SK-N-SH treated with all-trans-retinoic acid at 6 μM for 48 hours (cell line): ENCODE data around the gene KIF12.

ENCODE experiments used
- ATAC-seq: fragments of 200-7000 bp; cut with Tn5 transposase; 3 replicates; pipeline ENCODE4 v1.9.1; 2020; ENCODE audit warnings: mild to moderate bottlenecking, moderate library complexity
- ARNTL ChIP-seq: fragments of 450-650 bp; formaldehyde crosslinking; IDR thresholded peaks from 2 replicates; pipeline ENCODE4 v1.5.0; 2020; ENCODE audit warnings: low read depth, mild to moderate bottlenecking, moderate library complexity, borderline replicate concordance
- CSDC2 ChIP-seq: fragments of 250-450 bp; sonication (Bioruptor Pico); IDR thresholded peaks from 2 replicates; pipeline ENCODE4 v1.5.0; 2020; ENCODE audit warnings: mild to moderate bottlenecking, moderate library complexity
- ISL1 ChIP-seq: fragments of 250-450 bp; sonication (Bioruptor Pico); IDR thresholded peaks from 2 replicates; pipeline ENCODE4 v2.1.2; 2022; ENCODE audit warnings: mild to moderate bottlenecking, moderate library complexity
- OSR1 ChIP-seq: fragments of 250-450 bp; sonication (Bioruptor Pico); IDR thresholded peaks from 2 replicates; pipeline ENCODE4 v1.8.0; 2022; ENCODE audit warnings: moderate library complexity, mild to moderate bottlenecking, inconsistent platforms
- PPARA ChIP-seq: fragments of 250-450 bp; sonication (Bioruptor Pico); IDR thresholded peaks from 2 replicates; pipeline ENCODE4 v1.5.0; 2020; ENCODE audit warnings: mild to moderate bottlenecking, borderline replicate concordance
- SNAI2 ChIP-seq: fragments of 250-450 bp; sonication (Bioruptor Pico); IDR thresholded peaks from 2 replicates; pipeline ENCODE4 v1.5.0; 2020; ENCODE audit warnings: mild to moderate bottlenecking, moderate library complexity
- TCF4 ChIP-seq: fragments of 250-450 bp; sonication (Bioruptor Pico); IDR thresholded peaks from 2 replicates; pipeline ENCODE4 v1.8.0; 2021; ENCODE audit warnings: mild to moderate bottlenecking, moderate library complexity, borderline replicate concordance
- ZC3H10 ChIP-seq: fragments of 250-450 bp; sonication (Bioruptor Pico); IDR thresholded peaks from 2 replicates; pipeline ENCODE4 v1.5.1; 2021; ENCODE audit warnings: mild to moderate bottlenecking, moderate library complexity
- ZFP3 ChIP-seq: fragments of 250-450 bp; sonication (Bioruptor Pico); IDR thresholded peaks from 2 replicates; pipeline ENCODE4 v1.5.0; 2020; ENCODE audit warnings: mild to moderate bottlenecking, moderate library complexity
- ZFP30 ChIP-seq: fragments of 450-650 bp; formaldehyde crosslinking; IDR thresholded peaks from 2 replicates; pipeline ENCODE4 v1.5.0; 2022; ENCODE audit warnings: mild to moderate bottlenecking, moderate library complexity
- ZNF70 ChIP-seq: fragments of 450-650 bp; formaldehyde crosslinking; IDR thresholded peaks from 2 replicates; pipeline ENCODE4 v1.5.0; 2020; ENCODE audit warnings: mild to moderate bottlenecking, moderate library complexity
- ZNF8 ChIP-seq: fragments of 450-650 bp; formaldehyde crosslinking; IDR thresholded peaks from 2 replicates; pipeline ENCODE4 v1.5.0; 2020; ENCODE audit warnings: mild to moderate bottlenecking, moderate library complexity
- TF ChIP-seq, protein P1 (sequence below): fragments of 250-450 bp; sonication (Bioruptor Pico); IDR thresholded peaks from 2 replicates; pipeline ENCODE4 v1.5.1; 2021; ENCODE audit warnings: mild to moderate bottlenecking, moderate library complexity
- TF ChIP-seq, protein P2 (sequence below): fragments of 250-450 bp; sonication (Bioruptor Pico); IDR thresholded peaks from 2 replicates; pipeline ENCODE4 v1.5.1; 2020; ENCODE audit warnings: low read depth, mild to moderate bottlenecking, moderate library complexity
- TF ChIP-seq, protein P3 (sequence below): fragments of 250-450 bp; sonication (Bioruptor Pico); IDR thresholded peaks from 2 replicates; pipeline ENCODE4 v1.5.0; 2020; ENCODE audit warnings: mild to moderate bottlenecking, moderate library complexity
- TF ChIP-seq, protein P4 (sequence below): fragments of 250-450 bp; sonication (Bioruptor Pico); IDR thresholded peaks from 2 replicates; pipeline ENCODE4 v1.8.0; 2021; ENCODE audit warnings: low read depth, mild to moderate bottlenecking, moderate library complexity, borderline replicate concordance
- TF ChIP-seq, protein P5 (sequence below): fragments of 250-450 bp; sonication (Bioruptor Pico); IDR thresholded peaks from 2 replicates; pipeline ENCODE4 v1.8.0; 2020; ENCODE audit warnings: mild to moderate bottlenecking, moderate library complexity, borderline replicate concordance

The KIF12 gene

DNA sequence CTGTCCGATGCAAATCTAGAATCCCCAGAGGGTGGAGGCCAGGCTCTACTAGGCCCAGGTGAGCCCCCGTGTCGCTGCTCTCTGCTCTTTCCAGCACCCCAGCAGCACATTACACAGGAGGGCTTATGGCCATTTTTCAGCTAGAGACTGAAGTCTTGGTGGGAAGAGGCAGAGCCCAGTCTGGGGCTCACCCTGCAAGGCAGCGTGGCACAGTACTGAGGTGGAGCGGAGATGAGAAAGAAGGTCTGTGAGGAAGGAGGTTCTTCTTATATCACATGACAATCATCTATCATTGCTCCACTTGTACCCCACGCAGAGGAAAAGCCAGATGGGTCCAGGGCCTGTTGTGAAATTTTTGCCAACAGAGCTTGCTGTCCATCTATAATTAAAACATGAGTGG, 10.0 kb upstream of the KIF12 start:
- no peak for ATAC-seq
- TF ChIP-seq, protein P1, sequence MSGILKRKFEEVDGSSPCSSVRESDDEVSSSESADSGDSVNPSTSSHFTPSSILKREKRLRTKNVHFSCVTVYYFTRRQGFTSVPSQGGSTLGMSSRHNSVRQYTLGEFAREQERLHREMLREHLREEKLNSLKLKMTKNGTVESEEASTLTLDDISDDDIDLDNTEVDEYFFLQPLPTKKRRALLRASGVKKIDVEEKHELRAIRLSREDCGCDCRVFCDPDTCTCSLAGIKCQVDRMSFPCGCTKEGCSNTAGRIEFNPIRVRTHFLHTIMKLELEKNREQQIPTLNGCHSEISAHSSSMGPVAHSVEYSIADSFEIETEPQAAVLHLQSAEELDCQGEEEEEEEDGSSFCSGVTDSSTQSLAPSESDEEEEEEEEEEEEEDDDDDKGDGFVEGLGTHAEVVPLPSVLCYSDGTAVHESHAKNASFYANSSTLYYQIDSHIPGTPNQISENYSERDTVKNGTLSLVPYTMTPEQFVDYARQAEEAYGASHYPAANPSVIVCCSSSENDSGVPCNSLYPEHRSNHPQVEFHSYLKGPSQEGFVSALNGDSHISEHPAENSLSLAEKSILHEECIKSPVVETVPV (CRISPR knock-in tag): no peak
- TF ChIP-seq OSR1 (CRISPR knock-in tag) (no peak), ZFP3 (CRISPR knock-in tag) (no peak), ZNF70 (no peak), TCF4 (CRISPR knock-in tag) (no peak), PPARA (CRISPR knock-in tag) (no peak), ARNTL (no peak), ISL1 (CRISPR knock-in tag) (no peak), ZFP30 (CRISPR knock-in tag) (no peak), SNAI2 (CRISPR knock-in tag) (no peak), ZNF8 (CRISPR knock-in tag) (no peak)
- TF ChIP-seq, protein P2, sequence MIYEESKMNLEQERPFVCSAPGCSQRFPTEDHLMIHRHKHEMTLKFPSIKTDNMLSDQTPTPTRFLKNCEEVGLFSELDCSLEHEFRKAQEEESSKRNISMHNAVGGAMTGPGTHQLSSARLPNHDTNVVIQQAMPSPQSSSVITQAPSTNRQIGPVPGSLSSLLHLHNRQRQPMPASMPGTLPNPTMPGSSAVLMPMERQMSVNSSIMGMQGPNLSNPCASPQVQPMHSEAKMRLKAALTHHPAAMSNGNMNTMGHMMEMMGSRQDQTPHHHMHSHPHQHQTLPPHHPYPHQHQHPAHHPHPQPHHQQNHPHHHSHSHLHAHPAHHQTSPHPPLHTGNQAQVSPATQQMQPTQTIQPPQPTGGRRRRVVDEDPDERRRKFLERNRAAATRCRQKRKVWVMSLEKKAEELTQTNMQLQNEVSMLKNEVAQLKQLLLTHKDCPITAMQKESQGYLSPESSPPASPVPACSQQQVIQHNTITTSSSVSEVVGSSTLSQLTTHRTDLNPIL (CRISPR knock-in tag): no peak
- TF ChIP-seq, protein P3, sequence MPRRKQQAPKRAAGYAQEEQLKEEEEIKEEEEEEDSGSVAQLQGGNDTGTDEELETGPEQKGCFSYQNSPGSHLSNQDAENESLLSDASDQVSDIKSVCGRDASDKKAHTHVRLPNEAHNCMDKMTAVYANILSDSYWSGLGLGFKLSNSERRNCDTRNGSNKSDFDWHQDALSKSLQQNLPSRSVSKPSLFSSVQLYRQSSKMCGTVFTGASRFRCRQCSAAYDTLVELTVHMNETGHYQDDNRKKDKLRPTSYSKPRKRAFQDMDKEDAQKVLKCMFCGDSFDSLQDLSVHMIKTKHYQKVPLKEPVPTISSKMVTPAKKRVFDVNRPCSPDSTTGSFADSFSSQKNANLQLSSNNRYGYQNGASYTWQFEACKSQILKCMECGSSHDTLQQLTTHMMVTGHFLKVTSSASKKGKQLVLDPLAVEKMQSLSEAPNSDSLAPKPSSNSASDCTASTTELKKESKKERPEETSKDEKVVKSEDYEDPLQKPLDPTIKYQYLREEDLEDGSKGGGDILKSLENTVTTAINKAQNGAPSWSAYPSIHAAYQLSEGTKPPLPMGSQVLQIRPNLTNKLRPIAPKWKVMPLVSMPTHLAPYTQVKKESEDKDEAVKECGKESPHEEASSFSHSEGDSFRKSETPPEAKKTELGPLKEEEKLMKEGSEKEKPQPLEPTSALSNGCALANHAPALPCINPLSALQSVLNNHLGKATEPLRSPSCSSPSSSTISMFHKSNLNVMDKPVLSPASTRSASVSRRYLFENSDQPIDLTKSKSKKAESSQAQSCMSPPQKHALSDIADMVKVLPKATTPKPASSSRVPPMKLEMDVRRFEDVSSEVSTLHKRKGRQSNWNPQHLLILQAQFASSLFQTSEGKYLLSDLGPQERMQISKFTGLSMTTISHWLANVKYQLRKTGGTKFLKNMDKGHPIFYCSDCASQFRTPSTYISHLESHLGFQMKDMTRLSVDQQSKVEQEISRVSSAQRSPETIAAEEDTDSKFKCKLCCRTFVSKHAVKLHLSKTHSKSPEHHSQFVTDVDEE: no peak
- TF ChIP-seq, protein P4, sequence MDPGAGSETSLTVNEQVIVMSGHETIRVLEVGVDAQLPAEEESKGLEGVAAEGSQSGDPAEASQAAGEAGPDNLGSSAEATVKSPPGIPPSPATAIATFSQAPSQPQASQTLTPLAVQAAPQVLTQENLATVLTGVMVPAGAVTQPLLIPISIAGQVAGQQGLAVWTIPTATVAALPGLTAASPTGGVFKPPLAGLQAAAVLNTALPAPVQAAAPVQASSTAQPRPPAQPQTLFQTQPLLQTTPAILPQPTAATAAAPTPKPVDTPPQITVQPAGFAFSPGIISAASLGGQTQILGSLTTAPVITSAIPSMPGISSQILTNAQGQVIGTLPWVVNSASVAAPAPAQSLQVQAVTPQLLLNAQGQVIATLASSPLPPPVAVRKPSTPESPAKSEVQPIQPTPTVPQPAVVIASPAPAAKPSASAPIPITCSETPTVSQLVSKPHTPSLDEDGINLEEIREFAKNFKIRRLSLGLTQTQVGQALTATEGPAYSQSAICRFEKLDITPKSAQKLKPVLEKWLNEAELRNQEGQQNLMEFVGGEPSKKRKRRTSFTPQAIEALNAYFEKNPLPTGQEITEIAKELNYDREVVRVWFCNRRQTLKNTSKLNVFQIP (CRISPR knock-in tag): no peak
- TF ChIP-seq, protein P5, sequence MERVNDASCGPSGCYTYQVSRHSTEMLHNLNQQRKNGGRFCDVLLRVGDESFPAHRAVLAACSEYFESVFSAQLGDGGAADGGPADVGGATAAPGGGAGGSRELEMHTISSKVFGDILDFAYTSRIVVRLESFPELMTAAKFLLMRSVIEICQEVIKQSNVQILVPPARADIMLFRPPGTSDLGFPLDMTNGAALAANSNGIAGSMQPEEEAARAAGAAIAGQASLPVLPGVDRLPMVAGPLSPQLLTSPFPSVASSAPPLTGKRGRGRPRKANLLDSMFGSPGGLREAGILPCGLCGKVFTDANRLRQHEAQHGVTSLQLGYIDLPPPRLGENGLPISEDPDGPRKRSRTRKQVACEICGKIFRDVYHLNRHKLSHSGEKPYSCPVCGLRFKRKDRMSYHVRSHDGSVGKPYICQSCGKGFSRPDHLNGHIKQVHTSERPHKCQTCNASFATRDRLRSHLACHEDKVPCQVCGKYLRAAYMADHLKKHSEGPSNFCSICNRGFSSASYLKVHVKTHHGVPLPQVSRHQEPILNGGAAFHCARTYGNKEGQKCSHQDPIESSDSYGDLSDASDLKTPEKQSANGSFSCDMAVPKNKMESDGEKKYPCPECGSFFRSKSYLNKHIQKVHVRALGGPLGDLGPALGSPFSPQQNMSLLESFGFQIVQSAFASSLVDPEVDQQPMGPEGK (CRISPR knock-in tag): no peak

DNA sequence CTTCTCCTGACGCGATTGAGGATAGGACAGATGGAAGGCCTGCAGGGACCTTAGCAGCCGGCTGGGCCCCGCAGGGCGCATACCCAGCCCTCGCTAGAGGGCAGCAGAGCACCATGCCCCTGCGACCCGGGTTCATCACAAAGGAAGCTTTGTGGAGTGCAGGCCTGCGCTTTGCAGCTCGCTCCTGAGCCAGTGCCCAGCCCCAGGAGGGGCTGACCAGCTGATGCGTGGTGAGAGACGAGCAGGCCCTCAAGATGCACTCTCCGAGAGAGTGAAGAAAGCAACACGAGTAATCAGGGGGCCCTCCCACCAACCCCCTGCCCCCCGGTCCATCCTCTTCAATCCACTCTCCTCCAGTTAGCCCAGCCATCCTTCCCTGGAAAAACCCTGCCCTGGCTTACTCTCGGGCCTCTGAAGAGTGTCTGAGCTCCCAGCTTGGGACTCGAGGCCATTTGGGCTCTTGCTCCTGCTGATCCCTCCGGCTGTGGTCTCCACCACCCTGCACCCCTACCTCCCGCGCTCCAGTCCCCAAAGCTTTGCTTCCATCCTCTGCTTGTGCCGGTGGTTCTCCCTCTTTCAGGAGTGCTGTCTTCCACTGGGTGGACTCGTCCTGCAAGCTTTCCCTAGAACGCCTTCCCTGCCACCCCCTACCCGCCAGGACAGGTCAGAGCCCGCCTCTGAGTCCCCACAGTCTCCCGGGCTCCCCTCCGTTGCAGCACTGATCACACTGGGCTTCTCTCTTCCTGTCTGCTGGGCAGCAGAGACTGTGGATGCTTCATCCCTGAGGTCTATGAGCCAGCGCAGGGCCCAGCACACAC, 9.1 kb upstream of the KIF12 start:
- peak; percentile 100 for ATAC-seq
- no peak for TF ChIP-seq CSDC2
- no peak for TF ChIP-seq SNAI2 (CRISPR knock-in tag)
- TF ChIP-seq TCF4 (CRISPR knock-in tag): no peak
- no peak for TF ChIP-seq ZC3H10 (CRISPR knock-in tag)

DNA sequence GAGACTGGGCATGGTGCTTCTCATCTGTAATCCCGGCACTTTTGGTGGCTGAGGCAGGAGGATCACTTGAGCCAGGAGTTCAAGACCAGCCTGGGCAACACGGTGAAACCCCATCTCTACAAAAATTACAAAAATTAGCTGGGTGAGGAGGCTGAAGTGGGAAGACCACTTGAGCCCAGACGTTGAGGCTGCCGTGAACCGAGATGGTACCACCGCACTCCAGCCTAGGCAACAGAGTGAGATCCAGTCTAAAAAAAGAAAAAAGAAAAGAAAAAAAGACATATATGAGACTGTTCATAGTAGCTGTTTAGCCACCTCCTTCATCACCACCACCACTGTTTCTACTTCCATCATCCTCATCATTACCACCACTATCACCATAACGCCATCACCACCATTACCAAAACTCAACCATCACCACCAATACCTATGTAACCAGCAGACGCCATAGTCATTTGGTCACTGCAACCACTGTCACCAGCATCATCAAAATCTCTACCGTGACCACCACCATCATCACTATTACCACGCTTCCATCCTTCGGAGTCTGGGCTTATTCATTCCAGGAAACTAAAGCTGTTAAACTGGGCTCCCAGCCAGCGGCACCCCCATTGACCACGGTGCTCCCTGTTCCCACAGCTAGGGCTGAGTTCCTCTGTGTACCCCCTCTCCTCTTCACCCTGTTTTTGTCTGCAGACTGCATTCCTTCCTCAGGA, 8.4 kb upstream of the KIF12 start:
- ATAC-seq: no peak
- no peak for TF ChIP-seq ZNF8 (CRISPR knock-in tag)
- TF ChIP-seq, protein P3: no peak
- TF ChIP-seq, protein P4 (CRISPR knock-in tag): no peak
- no peak for TF ChIP-seq PPARA (CRISPR knock-in tag)
- TF ChIP-seq ARNTL: no peak
